Caco-2 (cell line): Measurements from ENCODE around the gene UFD1. TPM values are rescaled to one million over a fixed set of nuclear protein-coding genes. Genes with fewer than 3 reads are reported as not detected.
A peak's percentile ranks its signal among the peaks of the same experiment; 100 is the strongest.

Experiments used
- BruUV-seq: library from RNA; stranded (reverse); fragments of 400-500 nt; replicated peaks from 2 replicates; lab custom pipeline; 2021; lab: Mats Ljungman, UMichigan
- CTCF ChIA-PET: fragments of 300-600 bp; sonication (Branson Sonifier 250); formaldehyde crosslinking; loops from one replicate; lab custom pipeline; 2022; ENCODE audit warnings: antibody characterized with exemption; lab: Charles Lee
- POLR2A ChIA-PET: fragments of 300-600 bp; sonication (Branson Sonifier 250); formaldehyde crosslinking; loops from one replicate; lab custom pipeline; 2022; ENCODE audit warnings: antibody characterized with exemption; lab: Charles Lee
- DNase-seq, 2 experiments: peaks; one replicate each; pipeline versions ENCODE4 v3.0.0 to v3.0.0-alpha.2; 2020 to 2022
- H3K27me3 ChIP-seq: replicated peaks from 2 replicates; pipeline ENCODE4 v1.6.0; 2011; ENCODE audit warnings: low read length; ENCODE audit not compliant: control insufficient read depth, insufficient read depth
- H3K36me3 ChIP-seq: 2 replicates; pipeline ENCODE4 v1.5.1; 2011; ENCODE audit warnings: low read length; ENCODE audit not compliant: control insufficient read depth, insufficient read depth
- H3K4me1 ChIP-seq: fragments of 250-450 bp; sonication (Bioruptor Pico); 2 replicates; pipeline ENCODE4 v1.5.1; 2020; ENCODE audit warnings: mild to moderate bottlenecking
- H3K4me3 ChIP-seq: 2 replicates; pipeline ENCODE4 v1.5.1; 2011; ENCODE audit warnings: low read depth, mild to moderate bottlenecking, control low read depth, low read length
- H3K9me3 ChIP-seq: fragments of 250-450 bp; sonication (Bioruptor Pico); 2 replicates; pipeline ENCODE4 v1.5.1; 2020; ENCODE audit warnings: mild to moderate bottlenecking, moderate library complexity
- H3K27ac Mint-ChIP-seq: one replicate; pipeline ENCODE4 v1.8.0; 2022; ENCODE audit warnings: mixed read lengths; ENCODE audit not compliant: unreplicated experiment
- H3K27me3 Mint-ChIP-seq: one replicate; pipeline ENCODE4 v1.8.0; 2022; ENCODE audit warnings: mixed read lengths; ENCODE audit not compliant: insufficient read depth, unreplicated experiment
- H3K36me3 Mint-ChIP-seq: one replicate; pipeline ENCODE4 v1.8.0; 2022; ENCODE audit warnings: mild to moderate bottlenecking, mixed read lengths; ENCODE audit not compliant: insufficient read depth, unreplicated experiment
- H3K4me1 Mint-ChIP-seq: one replicate; pipeline ENCODE4 v1.8.0; 2022; ENCODE audit warnings: low read depth, mixed read lengths; ENCODE audit not compliant: unreplicated experiment
- H3K4me3 Mint-ChIP-seq: one replicate; pipeline ENCODE4 v1.8.0; 2022; ENCODE audit warnings: mild to moderate bottlenecking, moderate library complexity, mixed read lengths; ENCODE audit not compliant: unreplicated experiment
- H3K9me3 Mint-ChIP-seq: one replicate; pipeline ENCODE4 v1.8.0; 2022; ENCODE audit warnings: mixed read lengths; ENCODE audit not compliant: unreplicated experiment
- intact Hi-C: fragments of 100-400 bp; cut with micrococcal nuclease; formaldehyde crosslinking; loops from one replicate; pipeline ENCODE4 v1.10.0; 2022; ENCODE audit not compliant: unreplicated experiment
- total RNA-seq: library from RNA; stranded (reverse); gene quantifications from 2 replicates; pipeline ENCODE4 v1.2.3, GENCODE V29; 2022
- TF ChIP-seq, protein P1 (sequence below), 2 experiments: fragments of 200-600 bp in 1 of 2; IDR thresholded peaks; 1 replicate in 1 of 2; 2 replicates in 1 of 2; pipeline versions ENCODE4 v1.5.1 to v1.8.0; 2011 to 2022; ENCODE audit warnings: antibody characterized with exemption in 1 of 2, control low read depth in 1 of 2, inconsistent platforms in 1 of 2, low read depth in 1 of 2, low read length in 1 of 2, mild to moderate bottlenecking in 1 of 2, moderate library complexity in 1 of 2; ENCODE audit not compliant: insufficient read depth in 1 of 2, severe bottlenecking in 1 of 2, unreplicated experiment in 1 of 2

Gene UFD1
- total RNA-seq, 1 experiment from 2014 or later, result 102 TPM

DNA sequence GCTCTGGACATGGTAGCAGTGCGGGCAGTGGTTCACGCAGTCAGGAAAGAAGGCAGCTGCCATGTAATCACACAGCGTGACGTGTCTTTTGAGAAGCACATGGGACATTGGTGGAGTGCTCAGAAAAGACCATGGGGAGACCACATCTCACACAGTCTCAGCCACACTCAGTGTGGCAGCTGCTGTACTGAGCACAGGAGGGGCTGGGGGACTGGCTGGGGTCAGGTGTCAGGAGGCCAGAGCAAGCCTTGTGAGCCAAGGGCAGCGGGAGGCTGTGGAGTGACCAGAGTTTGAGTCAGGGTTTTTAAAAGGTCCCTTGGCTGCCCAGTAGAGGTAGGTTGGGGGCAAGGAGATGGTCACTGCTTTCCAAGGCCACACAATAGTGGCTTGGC lies 26.7 kb upstream of the UFD1 start:
- Histone ChIP-seq H3K27me3 (no peaks in the 10 kb centered on the region), H3K36me3 (no peaks in the 10 kb centered on the region), H3K9me3 (no peaks in the 10 kb centered on the region), H3K4me3 (no peak overlapping the region), H3K4me1 (no peaks in the 10 kb centered on the region)
- H3K4me3 Mint-ChIP-seq, result no peak overlapping the region
- no peaks in the 10 kb centered on the region for H3K27me3 Mint-ChIP-seq
- ChIA-PET CTCF (interaction anchor here (0.8 kb wide), 1 partner anchor 10 kb away, joined by 3 read pairs; no protein-coding TSS in a partner anchor), POLR2A (interaction anchor here (0.8 kb wide), 1 partner anchor 26 kb away, joined by 7 read pairs; the partner anchor contains the start of gene CDC45)
- peak overlapping the region; percentile 70 for H3K27ac Mint-ChIP-seq
- no peaks in the 10 kb centered on the region for H3K4me1 Mint-ChIP-seq
- no peaks in the 10 kb centered on the region for H3K9me3 Mint-ChIP-seq
- peaks cover 23% of the 10 kb centered on the region for H3K36me3 Mint-ChIP-seq
- no TSS peak for BruUV-seq
- DNase-seq, result no peak
- TF ChIP-seq, protein P1, sequence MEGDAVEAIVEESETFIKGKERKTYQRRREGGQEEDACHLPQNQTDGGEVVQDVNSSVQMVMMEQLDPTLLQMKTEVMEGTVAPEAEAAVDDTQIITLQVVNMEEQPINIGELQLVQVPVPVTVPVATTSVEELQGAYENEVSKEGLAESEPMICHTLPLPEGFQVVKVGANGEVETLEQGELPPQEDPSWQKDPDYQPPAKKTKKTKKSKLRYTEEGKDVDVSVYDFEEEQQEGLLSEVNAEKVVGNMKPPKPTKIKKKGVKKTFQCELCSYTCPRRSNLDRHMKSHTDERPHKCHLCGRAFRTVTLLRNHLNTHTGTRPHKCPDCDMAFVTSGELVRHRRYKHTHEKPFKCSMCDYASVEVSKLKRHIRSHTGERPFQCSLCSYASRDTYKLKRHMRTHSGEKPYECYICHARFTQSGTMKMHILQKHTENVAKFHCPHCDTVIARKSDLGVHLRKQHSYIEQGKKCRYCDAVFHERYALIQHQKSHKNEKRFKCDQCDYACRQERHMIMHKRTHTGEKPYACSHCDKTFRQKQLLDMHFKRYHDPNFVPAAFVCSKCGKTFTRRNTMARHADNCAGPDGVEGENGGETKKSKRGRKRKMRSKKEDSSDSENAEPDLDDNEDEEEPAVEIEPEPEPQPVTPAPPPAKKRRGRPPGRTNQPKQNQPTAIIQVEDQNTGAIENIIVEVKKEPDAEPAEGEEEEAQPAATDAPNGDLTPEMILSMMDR (IDR thresholded peaks at IDR 0.05; ENCODE audit: insufficient read depth in 1 of 2, low read depth in 1 of 2, low read length in 1 of 2, severe bottlenecking in 1 of 2, unreplicated experiment in 1 of 2), result no peak
- intact Hi-C loops, result no loop called here

DNA sequence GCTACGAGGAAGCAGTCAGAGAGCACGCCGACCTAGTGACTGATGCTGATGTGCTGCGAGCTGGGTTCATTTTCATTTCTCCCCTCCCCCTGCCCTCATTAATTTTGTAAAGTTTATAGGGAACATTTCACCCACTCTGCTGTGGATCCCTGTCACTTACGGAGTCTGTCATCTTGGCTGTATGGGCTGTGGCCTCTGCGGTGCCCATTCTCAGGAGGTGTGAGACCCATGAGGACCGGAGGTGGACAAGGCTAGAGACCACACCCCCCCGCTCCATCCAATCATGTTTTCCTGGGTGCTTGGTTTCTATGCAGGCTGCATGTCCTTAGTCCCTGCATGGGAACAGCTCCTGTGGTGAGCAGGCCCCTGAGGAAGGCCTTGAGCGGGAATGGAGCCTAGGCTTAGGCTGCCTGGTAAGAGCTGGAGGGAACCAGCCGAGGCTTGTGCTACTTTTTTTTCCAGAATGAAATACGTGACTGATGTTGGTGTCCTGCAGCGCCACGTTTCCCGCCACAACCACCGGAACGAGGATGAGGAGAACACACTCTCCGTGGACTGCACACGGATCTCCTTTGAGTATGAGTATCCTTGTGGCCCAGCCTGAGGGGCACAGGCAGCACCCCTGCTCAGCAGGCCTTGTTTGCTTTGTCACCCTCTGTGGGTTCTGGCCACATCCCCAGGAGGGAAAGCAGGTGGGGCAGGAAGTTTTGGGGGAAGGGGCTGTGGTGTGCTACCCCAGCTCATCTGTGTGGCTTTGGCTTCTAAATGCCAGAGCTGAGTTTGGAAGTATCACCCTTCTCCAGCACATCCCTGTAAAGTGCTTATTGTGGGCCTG lies 26.1 kb upstream of the UFD1 start:
- H3K4me3 ChIP-seq, result no peak overlapping the region
- H3K9me3 ChIP-seq, result no peaks in the 10 kb centered on the region
- no TSS peak for BruUV-seq
- H3K36me3 Mint-ChIP-seq, result peaks cover 23% of the 10 kb centered on the region
- H3K27ac Mint-ChIP-seq, result no peak overlapping the region
- H3K27me3 Mint-ChIP-seq, result no peaks in the 10 kb centered on the region
- no peaks in the 10 kb centered on the region for H3K4me1 Mint-ChIP-seq
- no peaks in the 10 kb centered on the region for H3K4me1 ChIP-seq
- H3K36me3 ChIP-seq, result no peaks in the 10 kb centered on the region
- intact Hi-C loops, result no loop called here
- DNase-seq, result no peak
- TF ChIP-seq, protein P1 (IDR thresholded peaks at IDR 0.05; ENCODE audit: insufficient read depth in 1 of 2, low read depth in 1 of 2, low read length in 1 of 2, severe bottlenecking in 1 of 2, unreplicated experiment in 1 of 2), result no peak
- ChIA-PET POLR2A (interaction anchor here (0.8 kb wide), 1 partner anchor 25 kb away, joined by 7 read pairs; the partner anchor contains the start of gene CDC45), CTCF (interaction anchor here (0.6 kb wide), 1 partner anchor 192 kb away, joined by 4 read pairs; no protein-coding TSS in a partner anchor)
- no peaks in the 10 kb centered on the region for H3K9me3 Mint-ChIP-seq
- no peaks in the 10 kb centered on the region for H3K27me3 ChIP-seq
- no peak overlapping the region for H3K4me3 Mint-ChIP-seq

GRCh38 chr22:19503869-19504268 lies 24.9 kb upstream of the UFD1 start:
- H3K4me3 ChIP-seq, result no peak overlapping the region
- H3K36me3 ChIP-seq, result no peaks in the 10 kb centered on the region
- ChIA-PET POLR2A (no interaction called here), CTCF (no interaction called here)
- no peaks in the 10 kb centered on the region for H3K27me3 Mint-ChIP-seq
- H3K27ac Mint-ChIP-seq, result no peak overlapping the region
- BruUV-seq, result no TSS peak
- no peaks in the 10 kb centered on the region for H3K27me3 ChIP-seq
- no peaks in the 10 kb centered on the region for H3K4me1 ChIP-seq
- DNase-seq, result peak in 1 of 2 experiments; percentile 41
- H3K9me3 ChIP-seq, result no peaks in the 10 kb centered on the region
- no peaks in the 10 kb centered on the region for H3K4me1 Mint-ChIP-seq
- TF ChIP-seq, protein P1 (IDR thresholded peaks at IDR 0.05; ENCODE audit: insufficient read depth in 1 of 2, low read depth in 1 of 2, low read length in 1 of 2, severe bottlenecking in 1 of 2, unreplicated experiment in 1 of 2), result peak in 1 of 2 experiments; percentile 20
- intact Hi-C loops, result no loop called here
- peaks cover 23% of the 10 kb centered on the region for H3K36me3 Mint-ChIP-seq
- H3K9me3 Mint-ChIP-seq, result no peaks in the 10 kb centered on the region
- no peak overlapping the region for H3K4me3 Mint-ChIP-seq
